ENCODE data around the gene DEFB108B. TPM values are rescaled to one million over a fixed set of nuclear protein-coding genes. Genes with fewer than 3 reads are reported as not detected.
A peak's percentile ranks its signal among the peaks of the same experiment; 100 is the strongest.
"Not testable (repeated sequence)": the region's sequence is repeated elsewhere in the genome, so short reads cannot be mapped to it uniquely, and the experiment has no call there.

Gene DEFB108B
- total RNA-seq, 4 donors from 2014 or later: not detected

GRCh38 chr11:71792621-71793235 is 40.3 kb upstream of the DEFB108B start:
- DNase-seq; intact Hi-C loops (cut with DNase I; ENCODE audit: low total_unique reads); H3K36me3 ChIP-seq; H3K4me3 ChIP-seq; H3K9me3 ChIP-seq; H3K4me1 ChIP-seq; H3K27me3 ChIP-seq; H3K27ac ChIP-seq: not testable (repeated sequence)
- peak; percentile 31 to 60 (median 54) for TF ChIP-seq CTCF (IDR thresholded peaks at IDR 0.05)

DNA sequence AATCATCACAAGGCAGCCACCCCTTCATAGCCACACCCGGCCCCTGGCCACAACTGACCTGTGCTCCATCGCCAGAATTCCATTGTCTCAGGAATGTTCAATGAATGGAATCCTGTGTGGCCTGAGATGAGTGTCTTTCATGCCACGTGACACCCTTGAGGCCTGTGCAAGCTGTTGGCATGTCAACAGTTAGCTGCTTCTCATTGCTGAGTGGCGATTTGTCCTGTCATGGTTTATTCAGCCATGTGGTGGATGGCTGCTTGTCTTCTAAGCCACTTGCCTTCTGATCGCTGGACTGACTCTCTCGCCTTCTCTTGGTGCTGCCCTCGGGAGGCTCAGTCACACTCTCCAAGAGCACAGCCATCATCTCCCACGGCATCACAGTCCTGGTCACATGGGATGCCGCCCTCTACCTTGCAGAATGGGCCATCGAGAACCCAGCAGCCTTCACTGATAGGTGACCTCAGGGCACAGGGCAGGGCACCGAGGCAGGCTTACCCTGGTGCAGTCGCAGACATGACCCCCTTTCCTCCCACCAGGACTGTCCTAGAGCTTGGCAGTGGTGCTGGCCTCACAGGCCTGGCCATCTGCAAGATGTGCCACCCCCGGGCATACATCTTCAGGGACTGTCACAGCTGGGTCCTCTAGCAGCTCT is 38.5 kb upstream of the DEFB108B start:
- DNase-seq; H3K36me3 ChIP-seq; intact Hi-C loops (cut with DNase I; ENCODE audit: low total_unique reads); H3K4me1 ChIP-seq; H3K27ac ChIP-seq; H3K27me3 ChIP-seq; H3K9me3 ChIP-seq; H3K4me3 ChIP-seq: not testable (repeated sequence)

- H3K9me3 ChIP-seq; H3K27ac ChIP-seq; H3K4me3 ChIP-seq; intact Hi-C loops (cut with DNase I; ENCODE audit: low total_unique reads); H3K36me3 ChIP-seq; DNase-seq; H3K27me3 ChIP-seq; H3K4me1 ChIP-seq: not testable (repeated sequence)
Measured at GRCh38 chr11:71795236-71795635, 37.8 kb upstream of the DEFB108B start.

GRCh38 chr11:71796016-71796415 is 37.0 kb upstream of the DEFB108B start:
- H3K4me1 ChIP-seq; H3K4me3 ChIP-seq; H3K27ac ChIP-seq; DNase-seq; H3K9me3 ChIP-seq; H3K36me3 ChIP-seq; H3K27me3 ChIP-seq; intact Hi-C loops (cut with DNase I; ENCODE audit: low total_unique reads): not testable (repeated sequence)

GRCh38 chr11:71796781-71797180 is 36.2 kb upstream of the DEFB108B start:
- H3K27ac ChIP-seq; H3K4me3 ChIP-seq; H3K27me3 ChIP-seq; H3K36me3 ChIP-seq; H3K9me3 ChIP-seq; H3K4me1 ChIP-seq; DNase-seq; intact Hi-C loops (cut with DNase I; ENCODE audit: low total_unique reads): not testable (repeated sequence)

DNA sequence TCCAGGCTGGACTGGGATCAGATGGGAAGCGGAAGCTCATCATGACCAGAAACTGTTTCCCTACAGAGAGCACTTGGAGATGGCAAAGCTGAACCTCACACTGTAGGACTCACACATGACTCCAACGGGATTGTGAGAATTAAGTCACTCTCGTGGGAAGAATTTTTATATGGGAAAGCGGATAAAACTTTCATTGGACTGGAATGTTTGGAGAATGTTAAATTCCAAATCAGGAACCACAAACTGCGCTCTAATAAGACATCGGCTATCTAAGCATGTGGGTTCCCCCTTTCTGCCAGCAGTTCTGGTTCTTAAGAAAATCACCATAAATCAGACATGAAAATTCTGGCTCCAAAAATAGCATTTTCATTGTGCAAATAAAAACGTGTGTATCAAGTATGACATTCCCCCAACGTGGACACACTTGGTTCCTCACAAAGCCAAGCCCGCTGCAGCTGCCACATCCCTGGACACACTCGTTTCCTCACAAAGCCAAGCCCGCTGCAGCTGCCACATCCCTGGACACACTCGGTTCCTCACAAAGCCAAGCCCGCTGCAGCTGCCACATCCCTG is 33.4 kb upstream of the DEFB108B start:
- H3K4me1 ChIP-seq; intact Hi-C loops (cut with DNase I; ENCODE audit: low total_unique reads); H3K27ac ChIP-seq; H3K9me3 ChIP-seq; H3K27me3 ChIP-seq; H3K4me3 ChIP-seq; H3K36me3 ChIP-seq; DNase-seq: not testable (repeated sequence)

DNA sequence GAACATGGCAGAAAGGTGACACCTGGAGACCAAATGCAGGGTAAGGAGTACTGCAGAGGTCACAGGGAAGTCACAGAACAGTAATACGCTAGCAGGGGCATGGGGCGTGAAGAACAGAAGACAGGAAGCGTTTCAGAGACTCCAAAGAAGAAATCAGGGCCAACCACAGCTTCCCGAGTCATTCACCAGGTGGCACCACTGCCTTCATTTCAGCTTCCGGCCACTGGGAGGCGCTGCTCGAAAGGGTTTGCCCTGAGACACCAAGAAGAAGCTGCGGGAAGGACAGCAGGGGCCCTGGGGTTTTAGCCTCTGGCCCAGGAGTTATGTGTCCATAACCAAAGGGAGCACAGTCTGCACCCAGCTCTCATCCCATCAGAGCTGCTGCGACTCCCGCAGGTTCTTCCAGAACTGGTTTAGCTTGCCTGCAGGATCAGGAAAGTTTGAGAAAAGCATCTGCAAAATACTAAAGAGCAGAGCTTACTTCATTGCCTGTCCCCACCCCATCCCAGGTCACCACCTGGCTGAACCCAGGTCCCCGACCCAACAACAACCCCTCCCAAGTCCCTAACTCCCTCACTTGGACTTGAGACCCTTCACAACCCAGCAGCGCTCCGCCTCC is 32.6 kb upstream of the DEFB108B start:
- TF ChIP-seq CTCF (IDR thresholded peaks at IDR 0.05): peak in 3 of 4 experiments; percentile 46 to 51 (median 48)
- H3K27ac ChIP-seq; H3K4me1 ChIP-seq; intact Hi-C loops (cut with DNase I; ENCODE audit: low total_unique reads); H3K27me3 ChIP-seq; H3K9me3 ChIP-seq; H3K4me3 ChIP-seq; H3K36me3 ChIP-seq: not testable (repeated sequence)
- DNase-seq: peak in 1 of 2 donors; percentile 39

GRCh38 chr11:71801026-71801425 is 32.0 kb upstream of the DEFB108B start:
- intact Hi-C loops (cut with DNase I; ENCODE audit: low total_unique reads); H3K36me3 ChIP-seq; DNase-seq; H3K4me3 ChIP-seq; H3K4me1 ChIP-seq; H3K27ac ChIP-seq; H3K27me3 ChIP-seq; H3K9me3 ChIP-seq: not testable (repeated sequence)

DNA sequence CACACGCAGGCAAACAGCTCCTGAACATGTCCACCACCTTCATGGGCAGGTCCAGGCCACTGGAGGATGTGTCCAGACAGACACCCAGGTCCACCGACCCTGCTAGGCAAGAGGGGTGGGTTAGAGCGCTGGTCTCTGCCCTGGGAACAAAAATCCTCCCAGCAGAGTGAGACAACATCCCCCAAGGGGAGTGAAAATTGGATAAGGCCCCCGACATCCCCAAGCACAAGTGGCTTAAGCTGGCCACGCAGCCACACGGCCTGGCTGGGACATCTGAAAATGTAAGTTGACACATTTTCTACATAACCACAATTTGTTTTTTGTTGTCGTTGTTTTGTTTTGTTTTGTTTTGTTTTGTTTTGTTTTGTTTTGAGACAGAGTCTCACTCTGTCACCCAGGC is 30.1 kb upstream of the DEFB108B start:
- H3K4me3 ChIP-seq; H3K9me3 ChIP-seq; H3K27ac ChIP-seq; intact Hi-C loops (cut with DNase I; ENCODE audit: low total_unique reads); H3K4me1 ChIP-seq; H3K36me3 ChIP-seq; DNase-seq; H3K27me3 ChIP-seq: not testable (repeated sequence)

DNA sequence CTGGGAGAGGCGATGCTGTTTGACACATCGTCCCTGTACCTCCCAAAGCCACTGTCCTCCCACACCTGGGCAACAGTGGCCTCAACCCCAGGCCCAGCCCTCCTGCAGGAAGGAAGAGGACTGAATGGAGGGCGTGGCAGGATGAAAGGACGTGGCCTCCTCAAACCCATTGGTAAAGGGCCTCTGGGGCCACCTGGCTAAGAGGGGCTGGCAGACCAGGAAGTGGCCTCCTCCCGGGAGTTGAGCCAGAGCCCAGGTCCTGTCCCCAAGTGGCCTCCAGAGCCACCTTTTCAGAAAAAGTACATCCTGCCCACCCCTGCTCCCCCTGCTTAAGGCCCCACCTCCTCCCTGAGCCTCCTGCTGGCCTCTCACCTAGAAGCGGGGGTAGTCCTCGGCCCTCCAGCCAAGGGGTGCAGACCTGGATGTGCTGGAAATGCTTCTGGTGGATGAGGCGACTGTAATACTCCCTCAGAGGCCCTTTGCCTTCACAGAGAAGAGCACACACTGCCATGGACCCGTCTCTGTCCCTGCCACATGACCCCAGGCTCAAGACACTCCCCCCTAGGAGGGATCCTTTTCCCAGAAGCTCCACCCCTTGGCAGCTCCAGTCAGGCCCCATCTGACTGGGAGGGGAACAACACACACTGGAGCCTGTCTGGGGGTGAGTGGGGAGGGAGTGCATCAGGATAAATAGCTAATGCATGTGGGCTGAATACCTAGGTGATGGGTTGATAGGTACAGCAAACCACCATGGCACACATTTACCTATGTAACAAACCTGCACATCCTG is 28.6 kb upstream of the DEFB108B start:
- H3K9me3 ChIP-seq; H3K4me1 ChIP-seq; H3K27ac ChIP-seq; H3K4me3 ChIP-seq; H3K36me3 ChIP-seq; H3K27me3 ChIP-seq; DNase-seq; intact Hi-C loops (cut with DNase I; ENCODE audit: low total_unique reads): not testable (repeated sequence)

Measured in uterus (tissue), 4 donors.